22Rv1 (cell line): ENCODE results near the gene PKNOX2.

Source experiments
- H3K27ac ChIP-seq: fragments of 450-650 bp; 2 replicates; pipeline ENCODE4 v1.5.1; 2017
- ZFX ChIP-seq: fragments of 450-650 bp; IDR thresholded peaks from 2 replicates; pipeline ENCODE4 v1.6.1; 2017; ENCODE audit warnings: antibody characterized with exemption, borderline replicate concordance
- TF ChIP-seq, protein P1 (sequence below): fragments of 450-650 bp; IDR thresholded peaks from 2 replicates; pipeline ENCODE4 v1.5.1; 2017; ENCODE audit warnings: mild to moderate bottlenecking

PKNOX2 gene

DNA sequence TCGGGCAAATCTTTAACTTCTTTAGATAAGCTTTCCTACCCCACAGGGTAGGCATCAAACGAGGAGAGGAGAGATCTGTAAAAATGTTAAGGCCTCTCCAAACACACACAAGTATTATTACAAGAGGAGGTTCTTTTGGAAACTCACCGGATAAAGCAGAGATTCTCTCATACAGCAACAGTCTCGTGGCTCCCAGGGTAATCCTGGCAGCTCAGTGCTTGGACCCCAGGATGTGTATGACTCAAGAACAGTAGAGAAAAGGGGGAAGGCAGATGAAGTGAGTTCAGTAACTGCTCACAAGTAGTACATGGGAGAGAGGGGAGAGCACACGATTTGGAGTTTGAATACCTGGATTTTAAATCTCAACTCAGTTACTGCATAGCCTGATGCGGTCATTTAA, 210.6 kb downstream of the PKNOX2 start:
- H3K27ac ChIP-seq, result no peak overlapping the region
- TF ChIP-seq, protein P1, sequence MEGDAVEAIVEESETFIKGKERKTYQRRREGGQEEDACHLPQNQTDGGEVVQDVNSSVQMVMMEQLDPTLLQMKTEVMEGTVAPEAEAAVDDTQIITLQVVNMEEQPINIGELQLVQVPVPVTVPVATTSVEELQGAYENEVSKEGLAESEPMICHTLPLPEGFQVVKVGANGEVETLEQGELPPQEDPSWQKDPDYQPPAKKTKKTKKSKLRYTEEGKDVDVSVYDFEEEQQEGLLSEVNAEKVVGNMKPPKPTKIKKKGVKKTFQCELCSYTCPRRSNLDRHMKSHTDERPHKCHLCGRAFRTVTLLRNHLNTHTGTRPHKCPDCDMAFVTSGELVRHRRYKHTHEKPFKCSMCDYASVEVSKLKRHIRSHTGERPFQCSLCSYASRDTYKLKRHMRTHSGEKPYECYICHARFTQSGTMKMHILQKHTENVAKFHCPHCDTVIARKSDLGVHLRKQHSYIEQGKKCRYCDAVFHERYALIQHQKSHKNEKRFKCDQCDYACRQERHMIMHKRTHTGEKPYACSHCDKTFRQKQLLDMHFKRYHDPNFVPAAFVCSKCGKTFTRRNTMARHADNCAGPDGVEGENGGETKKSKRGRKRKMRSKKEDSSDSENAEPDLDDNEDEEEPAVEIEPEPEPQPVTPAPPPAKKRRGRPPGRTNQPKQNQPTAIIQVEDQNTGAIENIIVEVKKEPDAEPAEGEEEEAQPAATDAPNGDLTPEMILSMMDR, result no peak
- TF ChIP-seq ZFX, result no peak

DNA sequence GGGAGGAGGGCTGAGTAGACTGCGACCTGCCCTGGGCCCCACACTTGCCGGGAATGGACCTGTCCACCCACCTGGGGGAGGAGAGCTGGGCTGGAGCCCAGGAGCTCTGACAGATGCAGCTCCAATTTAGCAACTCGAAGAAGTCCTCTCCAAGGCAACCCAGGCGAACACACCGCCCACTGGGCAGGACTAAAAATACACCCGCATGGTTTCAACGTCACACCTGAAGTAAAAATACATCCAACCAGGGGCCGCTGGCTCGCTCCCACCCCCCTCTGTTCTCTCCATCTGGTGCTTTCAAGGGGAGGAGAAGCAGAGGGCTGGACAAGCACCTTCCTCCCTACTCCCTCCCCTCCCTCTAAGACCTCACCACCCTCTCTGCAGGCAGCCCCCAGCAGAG, 211.6 kb downstream of the PKNOX2 start:
- no peak overlapping the region for H3K27ac ChIP-seq
- TF ChIP-seq, protein P1, result no peak
- no peak for TF ChIP-seq ZFX

- no peak overlapping the region for H3K27ac ChIP-seq
- no peak for TF ChIP-seq ZFX
Observed at GRCh38 chr11:125376856-125377255, 212.3 kb downstream of the PKNOX2 start.

GRCh38 chr11:125378083-125378482, 213.5 kb downstream of the PKNOX2 start:
- H3K27ac ChIP-seq, result no peak overlapping the region
- TF ChIP-seq, protein P1, result no peak
- no peak for TF ChIP-seq ZFX

GRCh38 chr11:125378571-125378970, 214.0 kb downstream of the PKNOX2 start:
- H3K27ac ChIP-seq, result no peak overlapping the region
- TF ChIP-seq, protein P1, result no peak
- TF ChIP-seq ZFX, result no peak

DNA sequence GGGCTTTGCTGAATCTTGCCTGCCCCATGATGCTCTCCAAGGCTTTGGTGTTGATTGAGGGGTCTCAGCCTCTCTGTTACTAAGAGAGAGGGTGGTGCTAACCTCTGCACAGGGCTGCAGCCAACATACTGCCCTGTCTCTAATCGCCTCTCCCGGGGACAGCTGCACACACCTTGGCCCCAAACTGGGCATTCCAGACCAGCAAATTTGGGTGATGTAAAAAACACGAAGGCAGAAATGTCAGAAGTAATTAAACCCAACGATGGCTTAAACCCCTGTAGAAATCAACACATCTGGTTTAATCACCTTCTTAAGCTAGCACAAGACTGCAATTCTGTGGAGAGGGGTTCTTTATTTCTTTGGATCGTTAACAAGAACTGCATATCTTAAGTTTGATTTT, 215.0 kb downstream of the PKNOX2 start:
- no peak overlapping the region for H3K27ac ChIP-seq
- no peak for TF ChIP-seq ZFX

- TF ChIP-seq, protein P1, result no peak
- TF ChIP-seq ZFX, result no peak
- no peak overlapping the region for H3K27ac ChIP-seq
Observed at GRCh38 chr11:125379981-125380380, 215.4 kb downstream of the PKNOX2 start.

- TF ChIP-seq, protein P1, result no peak
- no peak for TF ChIP-seq ZFX
- H3K27ac ChIP-seq, result no peak overlapping the region
Observed at GRCh38 chr11:125380756-125381445, 216.3 kb downstream of the PKNOX2 start.
